ENCODE results near the gene TLNRD1.

The TLNRD1 gene

GRCh38 chr15:81047928-81048327 is 47.2 kb downstream of the TLNRD1 start:
- no peak overlapping the region for H3K4me3 ChIP-seq
- H3K27ac ChIP-seq, result no peak overlapping the region

GRCh38 chr15:81049835-81050234 is 49.1 kb downstream of the TLNRD1 start:
- H3K27ac ChIP-seq, result no peak overlapping the region
- no peak overlapping the region for H3K4me3 ChIP-seq

DNA sequence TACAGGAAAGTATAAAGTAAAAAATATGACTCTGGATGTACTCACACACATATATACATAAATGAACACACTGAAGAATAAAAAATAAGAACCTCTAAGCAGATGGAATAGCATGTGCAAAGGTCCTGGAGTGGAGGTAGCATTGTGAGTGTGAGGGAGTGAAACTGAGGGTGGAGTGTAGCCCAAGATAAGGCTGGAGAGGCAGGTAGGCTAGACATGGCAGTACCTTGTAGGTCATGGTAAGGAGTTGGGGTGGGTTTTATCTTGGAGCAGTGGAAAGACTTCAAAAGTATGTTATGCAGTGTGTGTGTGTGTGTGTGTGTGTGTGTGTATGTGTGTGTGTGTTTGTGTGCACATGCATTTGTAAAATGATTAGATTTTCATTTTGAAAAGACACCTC is 49.5 kb downstream of the TLNRD1 start:
- no peak overlapping the region for H3K4me3 ChIP-seq
- H3K27ac ChIP-seq, result no peak overlapping the region

DNA sequence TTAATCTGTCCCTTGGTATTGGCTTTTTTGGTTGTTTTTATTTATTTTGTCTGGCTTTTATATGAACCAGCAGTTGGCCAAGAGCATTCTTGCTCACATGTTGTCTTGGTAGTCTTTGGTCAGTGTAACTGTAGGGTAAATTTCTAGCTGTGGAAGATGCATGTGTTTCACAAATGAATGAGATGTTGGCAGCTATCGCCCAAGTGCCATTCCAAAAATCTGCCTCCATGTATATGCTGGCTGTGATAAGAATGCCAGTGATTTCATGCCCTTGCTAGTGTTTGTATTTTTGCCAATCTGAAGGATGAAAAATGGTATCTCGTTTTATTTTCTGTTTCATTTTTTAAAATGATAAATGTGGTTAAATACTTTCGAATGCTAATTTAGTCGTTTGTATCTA is 50.1 kb downstream of the TLNRD1 start:
- H3K27ac ChIP-seq, result no peak overlapping the region
- H3K4me3 ChIP-seq, result no peak overlapping the region

DNA sequence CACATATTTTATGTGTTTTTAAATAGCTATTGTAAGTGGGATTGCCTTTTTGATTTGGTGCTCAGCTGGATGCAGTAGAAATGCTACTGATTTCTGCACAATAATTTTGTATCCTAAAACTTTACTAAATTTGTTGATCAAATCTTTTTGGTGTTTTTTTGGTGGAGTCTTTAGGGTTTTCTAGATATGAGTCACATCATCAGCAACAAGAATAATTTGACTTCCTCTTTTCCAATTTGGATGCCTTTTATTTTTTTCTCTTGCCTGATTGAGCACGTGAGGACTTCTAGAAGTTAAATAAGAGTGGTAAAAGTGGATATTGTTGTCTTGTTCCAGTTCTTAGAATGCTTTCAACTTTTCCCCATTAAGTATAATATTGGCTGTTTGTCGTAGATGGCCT is 51.3 kb downstream of the TLNRD1 start:
- no peak overlapping the region for H3K27ac ChIP-seq
- no peak overlapping the region for H3K4me3 ChIP-seq

DNA sequence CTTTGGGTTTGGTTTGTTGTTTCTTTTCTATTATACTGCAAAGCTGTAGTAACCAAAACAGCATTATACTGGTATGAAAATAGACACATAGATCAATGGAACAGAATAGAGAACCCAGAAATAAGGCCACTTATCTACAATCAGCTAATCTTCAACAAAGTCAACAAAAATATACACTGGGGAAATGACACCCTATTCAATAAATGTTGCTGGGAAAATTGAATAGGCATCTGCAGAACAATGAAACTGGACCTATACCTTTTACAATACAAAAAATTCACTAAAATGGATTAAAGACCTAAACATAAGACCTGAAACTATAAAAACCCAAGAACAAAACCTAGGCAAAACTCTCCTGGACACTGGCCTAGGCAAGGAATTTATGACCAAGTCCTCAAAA is 52.9 kb downstream of the TLNRD1 start:
- Histone ChIP-seq H3K4me3 (no peak overlapping the region), H3K27ac (no peak overlapping the region)

DNA sequence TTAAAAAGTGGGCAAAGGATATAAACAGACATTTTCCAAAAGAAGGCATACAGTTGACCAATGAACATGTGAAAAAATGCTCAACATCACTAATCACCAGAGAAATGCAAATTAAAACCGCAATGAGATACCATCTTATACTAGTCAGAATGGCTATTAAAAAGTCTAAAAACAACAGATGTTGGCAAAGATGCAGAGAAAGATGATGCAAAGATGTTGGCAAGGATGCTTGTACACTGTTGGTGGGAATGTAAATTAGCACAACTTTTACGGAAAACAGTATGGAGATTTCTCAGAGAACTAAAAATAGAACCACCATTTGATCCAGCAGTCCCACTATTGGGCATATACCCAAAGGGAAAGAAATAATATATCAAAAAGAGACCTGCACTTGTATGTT is 53.5 kb downstream of the TLNRD1 start:
- Histone ChIP-seq H3K27ac (no peak overlapping the region), H3K4me3 (no peak overlapping the region)
